GM06990 (cell line): ENCODE measurements around the gene VPREB3.

Experiments
- DNase-seq: peaks from one replicate; pipeline ENCODE4 v3.0.0-alpha.2; 2011; ENCODE audit not compliant: insufficient read length; ENCODE audit errors: extremely low read depth
- H3K27me3 ChIP-seq: replicated peaks from 2 replicates; pipeline ENCODE4 v1.6.0; 2011; ENCODE audit warnings: low read length; ENCODE audit not compliant: control insufficient read depth, insufficient read depth
- H3K36me3 ChIP-seq: 2 replicates; pipeline ENCODE4 v1.5.1; 2011; ENCODE audit warnings: low read length; ENCODE audit not compliant: control insufficient read depth, insufficient read depth
- H3K4me3 ChIP-seq: replicated peaks from 2 replicates; pipeline ENCODE4 v1.5.1; 2011; ENCODE audit warnings: low read depth, mild to moderate bottlenecking, control low read depth, low read length
- CTCF ChIP-seq: IDR thresholded peaks from 2 replicates; pipeline ENCODE4 v1.5.1; 2011; ENCODE audit warnings: low read length, control low read depth, mild to moderate bottlenecking, inconsistent platforms; ENCODE audit not compliant: insufficient read depth, poor library complexity, severe bottlenecking

The VPREB3 gene

GRCh38 chr22:23775779-23776375, 21.7 kb upstream of the VPREB3 start:
- no peak for TF ChIP-seq CTCF
- no peak for DNase-seq
- H3K36me3 ChIP-seq = no peaks in the 10 kb centered on the region
- H3K4me3 ChIP-seq = no peak overlapping the region
- H3K27me3 ChIP-seq = no peaks in the 10 kb centered on the region; the same call in 1 of the 2 replicates

- H3K27me3 ChIP-seq = no peaks in the 10 kb centered on the region; the same call in 1 of the 2 replicates
- TF ChIP-seq CTCF = no peak
- DNase-seq = no peak
- H3K4me3 ChIP-seq = no peak overlapping the region
- H3K36me3 ChIP-seq = no peaks in the 10 kb centered on the region
These were observed 20.8 kb upstream of the VPREB3 start for GRCh38 chr22:23774922-23775436.

GRCh38 chr22:23774114-23774921, 20.1 kb upstream of the VPREB3 start:
- H3K4me3 ChIP-seq = no peak overlapping the region

DNA sequence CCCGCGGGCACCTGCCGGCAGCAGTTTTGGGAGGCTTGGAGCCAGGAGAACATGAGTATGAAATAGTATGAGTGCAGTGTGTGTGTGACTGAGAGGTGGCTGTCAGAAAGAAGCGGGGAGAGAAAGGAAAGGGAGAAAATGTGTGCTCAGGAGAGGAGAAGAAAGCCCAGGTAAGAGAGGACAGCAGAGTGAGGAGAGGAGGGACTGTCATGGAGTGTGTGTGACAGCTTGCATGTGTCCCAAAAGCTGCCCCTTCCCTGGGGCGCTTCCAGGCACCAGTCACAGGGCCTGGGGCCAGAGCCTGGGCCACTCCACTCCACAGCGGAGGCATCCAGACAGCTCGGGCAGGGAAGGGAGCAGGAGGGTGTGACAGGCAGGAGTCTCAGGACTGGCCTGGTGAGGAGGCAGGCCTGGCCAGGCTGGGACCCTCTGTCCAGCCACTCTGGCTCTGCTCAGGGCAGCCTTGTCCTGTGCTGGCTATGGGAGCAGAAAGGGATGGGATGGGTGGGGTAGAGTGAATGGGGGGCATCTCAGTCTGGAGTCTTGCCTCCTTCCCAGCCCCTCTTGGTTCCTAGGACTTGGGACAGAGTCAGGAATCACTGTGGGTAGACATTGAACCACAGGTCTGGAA, 19.4 kb upstream of the VPREB3 start:
- H3K4me3 ChIP-seq = no peak overlapping the region
- no peak for TF ChIP-seq CTCF
- H3K27me3 ChIP-seq = no peaks in the 10 kb centered on the region; the same call in 1 of the 2 replicates
- DNase-seq = no peak
- H3K36me3 ChIP-seq = no peaks in the 10 kb centered on the region

More at GRCh38 chr22:23774114-23774921, 20.1 kb upstream of the VPREB3 start:
- no peaks in the 10 kb centered on the region for H3K36me3 ChIP-seq
- TF ChIP-seq CTCF = no peak
- no peaks in the 10 kb centered on the region; the same call in 1 of the 2 replicates for H3K27me3 ChIP-seq
- no peak for DNase-seq

DNA sequence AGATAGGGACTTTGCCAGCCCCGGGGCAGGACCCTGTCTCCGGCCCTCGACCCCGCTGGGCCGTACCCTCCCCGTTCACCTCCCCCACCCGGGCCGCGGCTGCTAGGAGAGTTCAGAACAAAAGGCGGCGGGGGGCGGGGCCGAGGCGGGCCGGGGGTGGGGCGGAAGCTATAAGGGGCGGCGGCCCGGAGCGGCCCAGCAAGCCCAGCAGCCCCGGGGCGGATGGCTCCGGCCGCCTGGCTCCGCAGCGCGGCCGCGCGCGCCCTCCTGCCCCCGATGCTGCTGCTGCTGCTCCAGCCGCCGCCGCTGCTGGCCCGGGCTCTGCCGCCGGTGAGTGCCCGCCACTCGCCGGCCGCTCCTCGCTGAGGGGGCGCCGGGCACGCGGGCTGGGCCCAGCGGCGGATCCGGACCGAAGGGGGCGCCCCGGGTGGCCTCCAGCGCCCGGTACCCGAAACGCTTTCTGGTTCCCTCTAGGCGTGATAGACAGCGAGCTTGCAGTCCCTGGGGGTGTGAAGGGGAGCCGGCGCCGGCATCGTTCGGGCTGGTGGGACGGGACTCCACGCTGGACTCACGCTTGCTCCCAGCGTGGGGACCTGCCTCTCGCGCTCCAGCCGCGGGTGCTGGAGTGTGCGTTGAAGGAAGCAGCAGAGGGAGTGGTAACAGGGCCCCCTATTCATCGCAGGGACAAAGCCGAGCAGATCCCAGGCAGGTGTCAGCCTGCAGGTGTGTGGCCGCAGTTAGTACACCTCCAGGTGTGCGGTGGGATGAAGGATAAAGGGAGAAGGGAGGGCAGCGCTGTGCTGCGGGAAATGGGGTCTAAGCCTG, 18.6 kb upstream of the VPREB3 start, which contains the start of gene MMP11:
Gene MMP11 (plus strand): TSS at position 201 of the 825 bp plus-strand sequence. CDS start 22 bp downstream, at position 223.
- H3K27me3 ChIP-seq = no peaks in the 10 kb centered on the region; the same call in 1 of the 2 replicates
- H3K36me3 ChIP-seq = no peaks in the 10 kb centered on the region
- DNase-seq = peak; percentile 54
- H3K4me3 ChIP-seq = peak within 1 kb of the TSS; percentile 48
- no peak for TF ChIP-seq CTCF
